ENCODE data around the gene PAN3.

PAN3 gene

GRCh38 chr13:28286263-28286662 lies 147.9 kb downstream of the PAN3 start:
- no peak for TF ChIP-seq CTCF (IDR thresholded peaks at IDR 0.05; ENCODE audit: low read depth, low read length)

GRCh38 chr13:28297341-28297740 lies 159.0 kb downstream of the PAN3 start:
- DNase-seq (ENCODE audit: extremely low read depth, low read depth): no peak
- TF ChIP-seq CTCF (IDR thresholded peaks at IDR 0.05; ENCODE audit: low read depth, low read length): no peak

More at GRCh38 chr13:28286263-28286662, 147.9 kb downstream of the PAN3 start:
- no peak for DNase-seq (ENCODE audit: extremely low read depth, low read depth)

GRCh38 chr13:28299916-28300315 lies 161.6 kb downstream of the PAN3 start:
- TF ChIP-seq CTCF (IDR thresholded peaks at IDR 0.05; ENCODE audit: low read depth, low read length): no peak
- DNase-seq (ENCODE audit: extremely low read depth, low read depth): no peak

GRCh38 chr13:28301839-28302238 lies 163.5 kb downstream of the PAN3 start:
- TF ChIP-seq CTCF (IDR thresholded peaks at IDR 0.05; ENCODE audit: low read depth, low read length): no peak
- no peak for DNase-seq (ENCODE audit: extremely low read depth, low read depth)

- no peak for DNase-seq (ENCODE audit: extremely low read depth, low read depth)
Measured at GRCh38 chr13:28306325-28306724, 168.0 kb downstream of the PAN3 start.

GRCh38 chr13:28313579-28313978 lies 175.2 kb downstream of the PAN3 start:
- DNase-seq (ENCODE audit: extremely low read depth, low read depth): no peak
- peak; percentile 40 for TF ChIP-seq CTCF (IDR thresholded peaks at IDR 0.05; ENCODE audit: low read depth, low read length)

More at GRCh38 chr13:28306325-28306724, 168.0 kb downstream of the PAN3 start:
- no peak for TF ChIP-seq CTCF (IDR thresholded peaks at IDR 0.05; ENCODE audit: low read depth, low read length)

GRCh38 chr13:28314879-28315278 lies 176.5 kb downstream of the PAN3 start:
- TF ChIP-seq CTCF (IDR thresholded peaks at IDR 0.05; ENCODE audit: low read depth, low read length): no peak

More at GRCh38 chr13:28314879-28315278, 176.5 kb downstream of the PAN3 start:
- DNase-seq (ENCODE audit: extremely low read depth, low read depth): no peak

All from AG09319 (cell line).